Daoy (cell line): Measurements from ENCODE around the gene SLC7A8. TPM values are rescaled to one million over a fixed set of nuclear protein-coding genes. Genes with fewer than 3 reads are reported as not detected.
"Not testable (repeated sequence)": the region's sequence is repeated elsewhere in the genome, so short reads cannot be mapped to it uniquely, and the experiment has no call there.

ENCODE experiments used
- DNase-seq: peaks from one replicate; pipeline ENCODE4 v3.0.0-alpha.2; 2015; ENCODE audit warnings: low read depth
- total RNA-seq: library from RNA; depleted of rRNA; stranded (reverse); fragments of >200 nt; shearing (Covaris generic); gene quantifications from 2 replicates; pipeline ENCODE4 v1.2.3, GENCODE V29; 2014

The SLC7A8 gene
- total RNA-seq, 1 experiment from 2014 or later, result 0.91 TPM

- no peak for DNase-seq
Measured at GRCh38 chr14:23114120-23114458, 69.4 kb downstream of the SLC7A8 start.

GRCh38 chr14:23113431-23114119 lies 69.9 kb downstream of the SLC7A8 start:
- DNase-seq, result no peak

DNA sequence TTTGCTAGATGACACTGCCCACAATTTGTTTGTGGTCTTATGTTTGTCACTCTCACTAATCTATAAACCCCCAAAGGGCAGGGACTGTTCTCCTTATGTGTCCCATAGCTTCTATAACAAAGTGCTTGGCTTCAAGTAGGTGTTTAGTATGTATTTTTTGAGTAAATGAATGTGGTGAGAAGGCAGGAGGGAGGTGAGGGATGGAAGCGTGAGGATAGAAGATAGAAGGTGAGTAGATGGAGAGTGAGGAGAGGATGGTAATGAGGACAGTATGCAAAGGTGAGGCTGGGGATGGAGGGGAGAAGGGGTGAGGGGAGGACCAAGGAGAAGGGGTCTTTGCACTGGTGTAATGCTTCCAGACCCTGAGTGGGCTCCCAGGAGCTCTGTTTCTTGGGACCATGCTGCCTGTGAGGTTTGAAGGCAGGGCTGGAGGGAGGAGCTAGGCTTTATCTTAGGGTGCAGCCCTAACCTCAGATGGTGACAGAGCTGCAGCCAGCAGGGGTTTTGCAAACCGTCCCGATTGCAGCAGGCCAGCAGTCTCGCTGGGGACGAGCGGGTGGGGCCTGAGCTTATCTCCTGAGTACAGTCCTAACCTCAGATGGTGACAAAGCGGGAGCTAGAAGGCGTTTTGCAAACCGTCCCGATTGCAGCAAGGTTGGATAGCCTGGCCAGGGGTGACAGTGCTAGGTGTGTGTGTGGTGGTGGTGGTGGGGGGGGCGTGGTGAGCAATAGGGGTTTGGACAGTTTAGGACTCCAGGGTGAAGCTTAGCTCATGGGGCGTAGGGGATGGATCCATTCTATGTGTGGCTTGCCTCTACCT lies 70.9 kb downstream of the SLC7A8 start:
- DNase-seq, result no peak

DNA sequence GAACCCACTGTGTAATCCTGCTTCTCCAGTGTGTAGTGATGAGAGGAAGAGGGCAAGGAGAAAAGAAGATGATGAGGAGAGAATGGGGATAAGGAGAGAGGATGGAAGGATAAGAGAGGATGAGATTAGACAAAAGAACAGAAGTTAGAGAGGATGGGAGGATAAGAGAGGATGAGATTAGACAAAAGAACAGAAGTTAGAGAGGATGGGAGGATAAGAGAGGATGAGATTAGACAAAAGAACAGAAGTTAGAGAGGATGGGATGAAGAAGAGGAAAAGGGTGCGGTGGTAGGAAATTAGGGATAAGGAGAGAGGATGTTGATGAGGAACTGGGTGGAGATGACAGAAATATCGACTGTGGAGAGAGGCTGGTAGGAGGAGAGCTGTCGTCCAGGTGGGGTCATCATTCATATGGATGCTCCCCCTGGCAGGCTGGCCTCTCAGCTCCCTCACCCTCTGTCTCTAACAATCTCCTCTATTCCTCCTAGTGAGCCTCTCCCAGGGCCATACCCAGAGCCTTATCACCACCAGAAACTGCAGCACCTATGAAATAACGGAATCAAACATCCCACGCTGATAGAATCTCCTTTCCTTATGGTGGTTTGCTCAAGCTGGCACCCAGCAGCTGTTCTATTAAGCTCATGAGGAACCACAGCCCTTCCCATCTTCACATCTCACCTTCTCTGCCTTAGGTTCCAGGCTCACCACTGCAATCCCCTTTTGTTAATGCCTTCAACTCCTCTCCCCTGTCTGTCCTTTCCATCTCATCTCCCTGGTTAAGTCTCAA lies 72.7 kb downstream of the SLC7A8 start:
- no peak for DNase-seq

- no peak for DNase-seq
Measured at GRCh38 chr14:23109769-23110168, 73.7 kb downstream of the SLC7A8 start.

DNA sequence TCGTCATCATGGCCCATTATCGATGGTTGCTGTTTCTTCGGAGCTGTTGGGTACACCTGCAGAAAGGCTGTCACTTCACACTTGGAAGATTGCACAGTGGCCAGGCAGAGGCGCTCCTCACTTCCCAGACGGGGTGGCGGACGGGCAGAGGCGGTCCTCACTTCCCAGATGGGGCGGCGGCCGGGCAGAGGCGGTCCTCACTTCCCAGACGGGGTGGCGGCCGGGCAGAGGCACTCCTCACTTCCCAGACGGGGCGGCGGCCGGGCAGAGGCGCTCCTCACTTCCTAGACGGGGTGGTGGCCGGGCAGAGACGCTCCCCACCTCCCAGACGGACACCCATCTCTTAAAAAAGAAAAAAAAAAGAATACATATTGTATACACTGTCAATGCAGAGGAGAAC lies 75.3 kb downstream of the SLC7A8 start:
- DNase-seq, result not testable (repeated sequence)

DNA sequence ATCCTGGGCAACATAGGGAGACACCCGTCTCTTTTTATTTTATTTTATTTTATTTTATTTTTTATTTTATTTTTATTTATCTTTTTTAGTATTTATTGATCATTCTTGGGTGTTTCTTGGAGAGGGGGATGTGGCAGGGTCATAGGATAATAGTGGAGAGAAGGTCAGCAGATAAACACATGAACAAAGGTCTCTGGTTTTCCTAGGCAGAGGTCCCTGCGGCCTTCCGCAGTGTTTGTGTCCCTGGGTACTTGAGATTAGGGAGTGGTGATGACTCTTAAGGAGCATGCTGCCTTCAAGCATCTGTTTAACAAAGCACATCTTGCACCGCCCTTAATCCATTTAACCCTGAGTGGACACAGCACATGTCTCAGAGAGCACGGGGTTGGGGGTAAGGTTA lies 75.8 kb downstream of the SLC7A8 start:
- not testable (repeated sequence) for DNase-seq

GRCh38 chr14:23106747-23107045 lies 76.8 kb downstream of the SLC7A8 start:
- DNase-seq, result no peak

GRCh38 chr14:23105348-23105824 lies 78.1 kb downstream of the SLC7A8 start:
- no peak for DNase-seq

GRCh38 chr14:23104591-23105347 lies 78.7 kb downstream of the SLC7A8 start, which contains the start of gene CIROP:
Gene CIROP (minus strand): TSS chr14:23104989. CDS start chr14:23104920, 69 bp downstream.
- DNase-seq, result no peak

DNA sequence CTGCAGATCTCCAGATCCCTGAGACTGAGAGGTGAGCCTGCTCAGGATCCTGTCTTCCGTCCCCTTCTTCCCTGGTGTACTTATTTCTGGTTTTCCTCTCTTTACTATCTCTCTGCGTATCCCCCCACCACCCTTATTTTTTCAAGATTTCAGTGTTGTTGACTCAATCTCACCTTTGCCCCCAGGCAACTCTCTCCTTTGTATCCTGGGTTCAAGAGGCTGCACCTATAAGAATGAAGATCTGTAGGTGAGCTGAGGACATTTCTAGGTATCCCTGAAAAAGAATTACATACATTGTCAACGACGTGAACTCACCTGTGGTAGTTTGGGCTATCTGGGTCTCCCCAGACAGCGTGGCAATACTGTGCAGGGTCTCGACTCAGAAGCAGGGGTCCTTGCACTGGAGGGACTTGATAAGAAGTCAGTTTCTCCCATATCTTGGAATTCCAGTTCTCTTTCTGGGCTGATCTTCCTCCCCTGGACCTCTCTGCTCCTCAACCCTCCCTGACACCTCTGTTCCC lies 79.3 kb downstream of the SLC7A8 start:
- DNase-seq, result no peak

GRCh38 chr14:23103581-23103980 lies 79.9 kb downstream of the SLC7A8 start:
- no peak for DNase-seq

DNA sequence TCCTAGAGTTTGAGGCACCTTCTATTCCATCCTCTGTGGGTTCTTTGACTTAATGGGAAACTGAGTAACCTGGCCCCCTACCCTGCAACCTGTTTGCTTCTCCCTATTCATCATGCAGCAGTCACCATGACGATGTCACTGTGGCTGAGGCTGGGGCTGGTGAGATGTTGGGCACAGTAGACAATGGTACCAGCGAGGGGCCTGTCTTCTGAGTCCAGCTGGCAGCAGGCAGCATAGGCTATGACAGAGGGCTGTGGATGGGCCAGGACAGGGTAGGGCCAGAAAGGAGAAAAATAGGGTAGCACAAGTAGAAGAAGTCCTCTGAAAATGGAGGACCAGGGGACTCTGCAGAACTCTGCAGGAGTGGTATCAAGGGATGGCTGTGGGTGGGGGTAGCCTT lies 80.7 kb downstream of the SLC7A8 start:
- DNase-seq, result no peak

GRCh38 chr14:23101986-23102625 lies 81.4 kb downstream of the SLC7A8 start:
- DNase-seq, result no peak

- DNase-seq, result no peak
Measured at GRCh38 chr14:23101213-23101970, 82.1 kb downstream of the SLC7A8 start.

DNA sequence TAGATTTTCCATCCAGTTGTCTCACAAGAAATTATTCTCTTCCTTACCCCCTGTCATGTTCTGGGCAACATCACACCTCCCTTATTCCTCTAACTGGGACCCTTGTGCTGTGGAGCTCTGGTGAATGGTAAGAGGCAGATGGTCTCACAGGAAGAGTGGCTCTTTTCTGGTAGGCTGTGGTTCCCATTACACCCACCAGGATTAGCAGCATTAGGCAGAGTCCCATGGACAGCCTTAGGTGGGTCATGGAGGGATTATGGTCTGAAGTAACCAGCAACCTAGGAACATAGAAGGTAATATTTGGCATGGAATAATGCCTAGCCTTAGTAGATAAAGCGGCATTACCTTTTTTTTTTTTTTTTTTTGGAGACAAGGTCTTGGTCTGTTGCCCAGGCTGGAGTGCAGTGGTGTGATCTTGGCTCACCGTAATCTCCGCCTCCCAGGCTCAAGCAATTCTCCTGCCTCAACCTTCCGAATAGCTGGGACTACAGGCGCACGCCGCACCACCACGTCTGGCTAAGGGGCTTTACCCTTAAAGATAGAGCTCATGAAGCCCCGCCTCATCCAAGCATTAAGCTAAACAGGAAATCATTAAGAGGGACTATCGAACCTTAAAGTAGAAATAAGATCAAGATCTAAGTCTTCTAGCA lies 84.1 kb downstream of the SLC7A8 start:
- no peak for DNase-seq

DNA sequence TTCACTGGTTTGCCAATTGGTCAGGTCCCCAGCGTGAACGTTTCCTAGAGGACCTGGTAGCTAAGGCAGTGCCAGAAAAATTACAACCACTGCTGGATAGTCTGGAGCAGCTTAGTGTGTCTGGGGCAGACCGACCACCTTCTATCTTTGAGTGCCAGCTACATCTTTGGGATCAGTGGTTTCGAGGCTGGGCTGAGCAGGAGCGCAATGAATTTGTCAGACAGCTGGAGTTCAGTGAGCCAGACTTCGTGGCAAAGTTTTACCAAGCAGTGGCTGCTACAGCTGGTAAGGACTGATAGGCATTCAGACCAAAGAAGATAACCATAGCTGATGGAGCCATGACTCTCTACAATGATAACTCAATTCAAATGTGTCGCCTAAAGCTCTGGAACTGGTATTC lies 85.7 kb downstream of the SLC7A8 start:
- no peak for DNase-seq

- DNase-seq, result peak; percentile 99
Measured at GRCh38 chr14:23095196-23096108, 88.0 kb downstream of the SLC7A8 start, which contains the start of gene C14orf119. Gene C14orf119 (plus strand): TSS chr14:23095505. CDS start chr14:23097659, 2,154 bp downstream.
